ENCODE measurements around the gene FBXL16. TPM values are rescaled to one million over a fixed set of nuclear protein-coding genes. Genes with fewer than 3 reads are reported as not detected.

FBXL16 gene
- total and polyA plus RNA-seq, 2 of the 13 experiments (the other 11 are each of a cell fraction or from before 2014, with no cell fraction given), result 0.22 to 2.0 TPM

DNA sequence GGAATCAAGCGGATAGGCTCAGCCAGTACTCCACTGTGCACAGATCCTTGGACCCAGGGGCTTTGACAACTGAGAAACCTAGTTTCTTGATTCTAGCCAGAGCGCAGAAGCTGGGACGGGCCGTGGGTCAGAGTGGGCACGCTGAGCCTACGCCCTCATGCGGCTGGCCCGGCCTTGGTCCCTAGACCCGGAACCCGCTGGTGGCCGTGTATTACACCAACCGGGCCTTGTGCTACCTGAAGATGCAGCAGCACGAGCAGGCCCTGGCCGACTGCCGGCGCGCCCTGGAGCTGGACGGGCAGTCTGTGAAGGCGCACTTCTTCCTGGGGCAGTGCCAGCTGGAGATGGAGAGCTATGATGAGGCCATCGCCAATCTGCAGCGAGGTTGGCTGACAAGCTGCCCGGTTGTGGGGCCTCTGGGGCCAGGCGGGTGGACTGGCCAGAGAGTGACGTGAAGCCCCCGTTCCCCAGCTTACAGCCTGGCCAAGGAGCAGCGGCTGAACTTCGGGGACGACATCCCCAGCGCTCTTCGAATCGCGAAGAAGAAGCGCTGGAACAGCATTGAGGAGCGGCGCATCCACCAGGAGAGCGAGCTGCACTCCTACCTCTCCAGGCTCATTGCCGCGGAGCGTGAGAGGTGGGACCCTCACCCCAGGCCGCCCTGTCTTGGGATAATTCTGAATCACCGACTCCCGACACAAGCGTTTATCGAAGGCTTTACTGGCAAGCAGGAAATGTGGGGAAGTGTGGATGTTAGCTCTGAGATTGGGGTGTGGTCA lies 24.4 kb downstream of the FBXL16 start (continued):
- TF ChIP-seq CC2D1A (CRISPR knock-in tag; IDR thresholded peaks at IDR 0.05) (no peak), ZNF614 (CRISPR knock-in tag; IDR thresholded peaks at IDR 0.05; ENCODE audit: borderline replicate concordance) (no peak), ZNF883 (CRISPR knock-in tag; IDR thresholded peaks at IDR 0.05; ENCODE audit: not compliant biosample characterization) (no peak), GLI4 (CRISPR knock-in tag; IDR thresholded peaks at IDR 0.05; ENCODE audit: borderline replicate concordance) (no peak), ZNF253 (CRISPR knock-in tag; IDR thresholded peaks at IDR 0.05; ENCODE audit: borderline replicate concordance) (peak; percentile 62; the same call in 1 of the 2 replicates), RFXAP (CRISPR knock-in tag; IDR thresholded peaks at IDR 0.05; ENCODE audit: borderline replicate concordance) (no peak), AGO1 (IDR thresholded peaks at IDR 0.05; ENCODE audit: low read depth, low read length, poor library complexity, severe bottlenecking) (no peak), CBFB (CRISPR knock-in tag; IDR thresholded peaks at IDR 0.05) (no peak), KLF16 (CRISPR knock-in tag; IDR thresholded peaks at IDR 0.05) (peak in 1 of 2 experiments; percentile 26; a peak in 1 of 4 replicates), SMARCC2 (IDR thresholded peaks at IDR 0.05) (no peak), ZNF724P (CRISPR knock-in tag; IDR thresholded peaks at IDR 0.05; ENCODE audit: borderline replicate concordance) (0 out of 2 replicates have a peak, but pooled peaks have one; percentile 16), GTF2F1 (IDR thresholded peaks at IDR 0.05; ENCODE audit: low read length) (no peak), KAT8 (CRISPR knock-in tag; IDR thresholded peaks at IDR 0.05) (no peak), ZNF33B (CRISPR knock-in tag; IDR thresholded peaks at IDR 0.05) (no peak), CBX1 (IDR thresholded peaks at IDR 0.05; ENCODE audit: low read depth) (no peak), SP4 (CRISPR knock-in tag; IDR thresholded peaks at IDR 0.05) (no peak), ZNF550 (CRISPR knock-in tag; IDR thresholded peaks at IDR 0.05; ENCODE audit: borderline replicate concordance) (no peak), AKAP8 (CRISPR knock-in tag; IDR thresholded peaks at IDR 0.05) (no peak; the same call in 1 of the 2 replicates)
- TF ChIP-seq, protein P1, sequence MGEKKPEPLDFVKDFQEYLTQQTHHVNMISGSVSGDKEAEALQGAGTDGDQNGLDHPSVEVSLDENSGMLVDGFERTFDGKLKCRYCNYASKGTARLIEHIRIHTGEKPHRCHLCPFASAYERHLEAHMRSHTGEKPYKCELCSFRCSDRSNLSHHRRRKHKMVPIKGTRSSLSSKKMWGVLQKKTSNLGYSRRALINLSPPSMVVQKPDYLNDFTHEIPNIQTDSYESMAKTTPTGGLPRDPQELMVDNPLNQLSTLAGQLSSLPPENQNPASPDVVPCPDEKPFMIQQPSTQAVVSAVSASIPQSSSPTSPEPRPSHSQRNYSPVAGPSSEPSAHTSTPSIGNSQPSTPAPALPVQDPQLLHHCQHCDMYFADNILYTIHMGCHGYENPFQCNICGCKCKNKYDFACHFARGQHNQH (CRISPR knock-in tag; IDR thresholded peaks at IDR 0.05), result 0 out of 2 replicates have a peak, but pooled peaks have one; percentile 4
- TF ChIP-seq, protein P2, sequence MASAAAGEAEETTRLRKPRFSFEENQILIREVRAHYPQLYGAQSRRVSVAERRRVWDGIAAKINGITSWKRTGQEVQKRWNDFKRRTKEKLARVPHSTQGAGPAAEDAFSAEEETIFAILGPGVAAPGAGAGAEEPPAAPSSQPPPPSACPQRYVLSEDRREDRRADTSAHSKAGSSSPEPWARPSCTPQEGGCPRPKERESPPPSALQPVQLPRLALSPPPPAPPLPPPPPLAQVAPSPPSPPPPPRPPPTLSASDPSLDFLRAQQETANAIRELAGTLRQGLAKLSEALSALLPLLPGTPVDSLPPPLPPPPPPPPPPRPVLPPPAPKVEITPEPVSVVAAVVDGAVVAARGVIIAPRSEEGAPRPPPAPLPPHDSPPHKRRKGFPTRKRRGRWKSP (CRISPR knock-in tag; IDR thresholded peaks at IDR 0.05), result no peak
- TF ChIP-seq, protein P3, sequence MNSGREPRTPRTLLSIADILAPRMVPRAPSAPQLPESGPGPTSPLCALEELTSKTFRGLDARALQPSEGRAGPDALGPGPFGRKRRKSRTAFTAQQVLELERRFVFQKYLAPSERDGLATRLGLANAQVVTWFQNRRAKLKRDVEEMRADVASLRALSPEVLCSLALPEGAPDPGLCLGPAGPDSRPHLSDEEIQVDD (CRISPR knock-in tag; IDR thresholded peaks at IDR 0.05; ENCODE audit: borderline replicate concordance), result peak; percentile 52; the same call in 1 of the 2 replicates
- TF ChIP-seq, protein P4, sequence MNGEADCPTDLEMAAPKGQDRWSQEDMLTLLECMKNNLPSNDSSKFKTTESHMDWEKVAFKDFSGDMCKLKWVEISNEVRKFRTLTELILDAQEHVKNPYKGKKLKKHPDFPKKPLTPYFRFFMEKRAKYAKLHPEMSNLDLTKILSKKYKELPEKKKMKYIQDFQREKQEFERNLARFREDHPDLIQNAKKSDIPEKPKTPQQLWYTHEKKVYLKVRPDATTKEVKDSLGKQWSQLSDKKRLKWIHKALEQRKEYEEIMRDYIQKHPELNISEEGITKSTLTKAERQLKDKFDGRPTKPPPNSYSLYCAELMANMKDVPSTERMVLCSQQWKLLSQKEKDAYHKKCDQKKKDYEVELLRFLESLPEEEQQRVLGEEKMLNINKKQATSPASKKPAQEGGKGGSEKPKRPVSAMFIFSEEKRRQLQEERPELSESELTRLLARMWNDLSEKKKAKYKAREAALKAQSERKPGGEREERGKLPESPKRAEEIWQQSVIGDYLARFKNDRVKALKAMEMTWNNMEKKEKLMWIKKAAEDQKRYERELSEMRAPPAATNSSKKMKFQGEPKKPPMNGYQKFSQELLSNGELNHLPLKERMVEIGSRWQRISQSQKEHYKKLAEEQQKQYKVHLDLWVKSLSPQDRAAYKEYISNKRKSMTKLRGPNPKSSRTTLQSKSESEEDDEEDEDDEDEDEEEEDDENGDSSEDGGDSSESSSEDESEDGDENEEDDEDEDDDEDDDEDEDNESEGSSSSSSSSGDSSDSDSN (CRISPR knock-in tag; IDR thresholded peaks at IDR 0.05), result peak; percentile 48; the same call in 1 of the 2 replicates
- TF ChIP-seq, protein P5, sequence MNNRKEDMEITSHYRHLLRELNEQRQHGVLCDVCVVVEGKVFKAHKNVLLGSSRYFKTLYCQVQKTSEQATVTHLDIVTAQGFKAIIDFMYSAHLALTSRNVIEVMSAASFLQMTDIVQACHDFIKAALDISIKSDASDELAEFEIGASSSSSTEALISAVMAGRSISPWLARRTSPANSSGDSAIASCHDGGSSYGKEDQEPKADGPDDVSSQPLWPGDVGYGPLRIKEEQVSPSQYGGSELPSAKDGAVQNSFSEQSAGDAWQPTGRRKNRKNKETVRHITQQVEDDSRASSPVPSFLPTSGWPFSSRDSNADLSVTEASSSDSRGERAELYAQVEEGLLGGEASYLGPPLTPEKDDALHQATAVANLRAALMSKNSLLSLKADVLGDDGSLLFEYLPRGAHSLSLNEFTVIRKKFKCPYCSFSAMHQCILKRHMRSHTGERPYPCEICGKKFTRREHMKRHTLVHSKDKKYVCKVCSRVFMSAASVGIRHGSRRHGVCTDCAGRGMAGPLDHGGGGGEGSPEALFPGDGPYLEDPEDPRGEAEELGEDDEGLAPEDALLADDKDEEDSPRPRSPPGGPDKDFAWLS (CRISPR knock-in tag; IDR thresholded peaks at IDR 0.05; ENCODE audit: borderline replicate concordance), result no peak
